ENCODE results near the gene SMC1B.

DNA sequence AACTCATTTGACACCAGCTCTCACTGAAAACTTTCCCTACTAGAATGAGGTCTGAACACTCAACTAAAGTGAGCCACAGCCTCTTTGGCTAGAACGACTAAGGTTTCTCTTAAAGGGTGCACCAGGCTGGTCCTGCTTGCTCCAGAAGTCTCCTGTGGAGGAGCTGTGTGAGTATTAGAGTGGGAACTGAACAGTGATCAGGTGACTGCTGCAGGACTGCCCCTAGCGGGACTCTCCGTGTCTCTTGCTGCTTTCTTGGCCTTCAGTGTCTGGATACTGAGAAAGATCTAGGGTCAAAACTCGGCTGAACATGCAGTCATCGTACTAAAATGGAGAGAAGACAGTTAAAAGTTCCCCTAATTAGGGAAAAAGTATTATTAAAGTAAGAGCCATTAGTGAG, 69.1 kb downstream of the SMC1B start:
- TF ChIP-seq CTCF (IDR thresholded peaks at IDR 0.05) (peak in 1 of 3 experiments; percentile 2), POLR2AphosphoS5 (IDR thresholded peaks at IDR 0.05) (no peak), EP300 (IDR thresholded peaks at IDR 0.05) (no peak)

Measured in esophagus muscularis mucosa (tissue), 4 donors.